Skeletal muscle tissue (tissue), 4 donors: ENCODE results near the gene TRIM14. TPM values are rescaled to one million over a fixed set of nuclear protein-coding genes. Genes with fewer than 3 reads are reported as not detected.
"Not testable (repeated sequence)": the region's sequence is repeated elsewhere in the genome, so short reads cannot be mapped to it uniquely, and the experiment has no call there.

Experiments
- H3K27ac ChIP-seq: one replicate; pipeline ENCODE4 v1.7.0; 2013; ENCODE audit warnings: mild to moderate bottlenecking, low read depth, low read length, inconsistent platforms
- H3K27me3 ChIP-seq, 3 donors: one replicate each; pipeline ENCODE4 v1.7.0; 2013; ENCODE audit warnings: low read length in 3 of 3; ENCODE audit not compliant: control insufficient read depth in 3 of 3, insufficient read depth in 3 of 3
- H3K36me3 ChIP-seq, 3 donors: one replicate each; pipeline ENCODE4 v1.7.0; 2013; ENCODE audit warnings: low read length in 3 of 3; ENCODE audit not compliant: control insufficient read depth in 3 of 3, insufficient read depth in 3 of 3
- H3K4me1 ChIP-seq, 3 donors: one replicate each; pipeline ENCODE4 v1.7.0; 2013; ENCODE audit warnings: low read length in 3 of 3, mild to moderate bottlenecking in 3 of 3; ENCODE audit not compliant: control insufficient read depth in 3 of 3, insufficient read depth in 3 of 3
- H3K4me3 ChIP-seq, 3 donors: one replicate each; pipeline ENCODE4 v1.7.0; 2013; ENCODE audit warnings: low read length in 3 of 3
- H3K9ac ChIP-seq, 3 donors: one replicate each; pipeline ENCODE4 v1.7.0; 2013; ENCODE audit warnings: low read length in 3 of 3, mild to moderate bottlenecking in 3 of 3, moderate library complexity in 2 of 3, low read depth in 1 of 3
- H3K9me3 ChIP-seq, 3 donors: one replicate each; pipeline ENCODE4 v1.7.0; 2013; ENCODE audit warnings: low read length in 3 of 3; ENCODE audit not compliant: control insufficient read depth in 3 of 3
- total RNA-seq: library from RNA; depleted of rRNA; stranded (reverse); fragments of >200 nt; gene quantifications from one replicate; pipeline ENCODE4 v1.2.3, GENCODE V29; 2014
- donor health status: Osteomylitis.

The TRIM14 gene
- total RNA-seq, 1 donor from 2014 or later = 1.0 TPM

DNA sequence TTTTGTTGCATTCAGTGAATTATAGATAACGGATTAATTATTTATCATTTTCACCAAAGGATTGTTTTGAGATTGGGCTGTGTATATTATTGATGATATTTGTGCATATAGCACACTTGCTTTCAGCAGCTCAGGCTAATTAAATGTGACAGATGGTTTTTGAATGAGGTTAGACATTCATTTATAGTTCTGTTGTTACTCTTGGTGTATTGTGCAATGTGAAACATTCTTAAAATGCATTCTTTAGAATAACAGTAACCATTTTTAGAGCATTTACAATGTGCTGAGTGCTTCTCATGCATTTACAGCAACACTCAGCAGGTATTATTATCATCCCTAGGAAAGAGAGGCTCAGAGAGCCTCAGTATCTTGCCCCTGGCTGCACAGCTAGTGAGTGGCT is 38.7 kb downstream of the TRIM14 start:
- Histone ChIP-seq H3K9me3 (no peaks in the 10 kb centered on the region), H3K9ac (no peak overlapping the region), H3K27ac (no peak overlapping the region), H3K36me3 (peaks cover 5 to 27% (median 20%) of the 10 kb centered on the region in 3 donors), H3K4me3 (no peak overlapping the region), H3K27me3 (no peaks in the 10 kb centered on the region), H3K4me1 (peaks cover 1 to 11% (median 5%) of the 10 kb centered on the region in 3 donors)

DNA sequence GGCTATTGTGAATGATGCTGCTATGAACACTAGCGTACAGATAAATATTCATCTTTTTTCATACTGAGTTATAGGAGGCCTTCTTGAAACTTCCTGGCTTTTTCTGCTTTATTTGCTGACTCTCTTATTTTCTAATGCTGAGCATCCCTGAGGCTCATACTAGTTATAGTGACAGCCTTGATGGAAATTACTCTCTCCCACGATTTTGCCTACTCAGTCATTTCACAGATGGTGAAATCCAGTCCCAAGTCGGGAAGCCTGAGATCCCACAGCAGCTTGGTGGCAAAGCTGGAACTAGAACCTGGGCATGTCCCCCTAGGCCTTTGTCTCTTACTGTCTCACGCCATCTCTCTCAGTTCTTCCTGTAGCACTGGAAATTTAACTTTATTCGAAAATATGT is 40.1 kb downstream of the TRIM14 start:
- no peaks in the 10 kb centered on the region for H3K9me3 ChIP-seq
- no peak overlapping the region for H3K27ac ChIP-seq
- no peak overlapping the region for H3K4me3 ChIP-seq
- H3K9ac ChIP-seq = no peak overlapping the region
- H3K36me3 ChIP-seq = peaks cover 0 to 24% (median 20%) of the 10 kb centered on the region in 3 donors
- H3K4me1 ChIP-seq = peaks cover 7 to 17% (median 12%) of the 10 kb centered on the region in 3 donors
- no peaks in the 10 kb centered on the region for H3K27me3 ChIP-seq

DNA sequence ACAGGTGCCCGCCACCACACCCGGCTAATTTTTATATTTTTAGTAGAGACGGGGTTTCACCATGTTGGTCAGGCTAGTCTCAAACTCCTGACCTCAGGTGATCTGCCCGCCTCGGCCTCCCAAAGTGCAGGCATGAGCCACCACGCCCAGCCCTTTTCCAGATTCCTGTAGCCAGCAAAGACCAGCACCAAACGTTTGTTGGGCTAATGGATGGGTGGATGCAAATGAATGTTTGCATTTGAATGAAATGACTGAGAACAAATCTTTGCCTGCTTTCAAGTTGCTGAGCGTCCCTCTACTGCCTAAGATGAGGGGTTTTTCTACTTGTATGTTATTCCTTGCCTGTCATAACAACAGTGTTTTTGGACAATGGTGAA is 42.5 kb downstream of the TRIM14 start:
- not testable (repeated sequence) for H3K27me3 ChIP-seq, H3K4me3 ChIP-seq, H3K9ac ChIP-seq, H3K9me3 ChIP-seq, H3K27ac ChIP-seq
- Histone ChIP-seq H3K36me3 (peaks cover 0 to 16% (median 16%) of the 10 kb centered on the region in 3 donors), H3K4me1 (peaks cover 7 to 12% (median 9%) of the 10 kb centered on the region in 3 donors)

DNA sequence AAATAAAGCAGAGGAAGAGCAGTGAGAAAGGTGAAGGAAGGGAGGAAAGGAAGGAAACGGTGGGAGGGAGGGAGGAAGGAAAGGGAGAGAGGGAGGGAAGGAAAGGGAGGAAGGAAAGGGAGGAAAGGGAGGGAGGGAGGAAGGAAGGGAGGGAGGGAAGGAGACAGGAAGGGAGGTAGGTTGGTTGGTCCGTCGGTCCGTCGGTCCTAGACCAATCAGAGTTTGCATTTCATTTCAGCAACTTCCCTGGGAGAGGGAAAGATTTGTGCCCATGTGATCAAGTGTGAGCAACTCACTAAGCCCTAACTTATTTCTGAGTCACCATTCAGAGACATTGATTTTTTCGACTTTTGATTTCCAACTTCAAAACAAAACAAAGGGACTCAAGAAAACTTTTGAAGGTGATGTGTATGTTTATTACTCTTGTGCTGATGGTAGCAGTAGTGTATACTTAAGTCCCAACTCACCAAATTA is 43.7 kb downstream of the TRIM14 start:
- H3K4me3 ChIP-seq = no peak overlapping the region
- H3K4me1 ChIP-seq = peaks cover 6 to 7% (median 6%) of the 10 kb centered on the region in 3 donors
- no peak overlapping the region for H3K9ac ChIP-seq
- H3K9me3 ChIP-seq = no peaks in the 10 kb centered on the region
- H3K36me3 ChIP-seq = peaks cover 0 to 8% (median 8%) of the 10 kb centered on the region in 3 donors
- no peaks in the 10 kb centered on the region for H3K27me3 ChIP-seq
- H3K27ac ChIP-seq = no peak overlapping the region

DNA sequence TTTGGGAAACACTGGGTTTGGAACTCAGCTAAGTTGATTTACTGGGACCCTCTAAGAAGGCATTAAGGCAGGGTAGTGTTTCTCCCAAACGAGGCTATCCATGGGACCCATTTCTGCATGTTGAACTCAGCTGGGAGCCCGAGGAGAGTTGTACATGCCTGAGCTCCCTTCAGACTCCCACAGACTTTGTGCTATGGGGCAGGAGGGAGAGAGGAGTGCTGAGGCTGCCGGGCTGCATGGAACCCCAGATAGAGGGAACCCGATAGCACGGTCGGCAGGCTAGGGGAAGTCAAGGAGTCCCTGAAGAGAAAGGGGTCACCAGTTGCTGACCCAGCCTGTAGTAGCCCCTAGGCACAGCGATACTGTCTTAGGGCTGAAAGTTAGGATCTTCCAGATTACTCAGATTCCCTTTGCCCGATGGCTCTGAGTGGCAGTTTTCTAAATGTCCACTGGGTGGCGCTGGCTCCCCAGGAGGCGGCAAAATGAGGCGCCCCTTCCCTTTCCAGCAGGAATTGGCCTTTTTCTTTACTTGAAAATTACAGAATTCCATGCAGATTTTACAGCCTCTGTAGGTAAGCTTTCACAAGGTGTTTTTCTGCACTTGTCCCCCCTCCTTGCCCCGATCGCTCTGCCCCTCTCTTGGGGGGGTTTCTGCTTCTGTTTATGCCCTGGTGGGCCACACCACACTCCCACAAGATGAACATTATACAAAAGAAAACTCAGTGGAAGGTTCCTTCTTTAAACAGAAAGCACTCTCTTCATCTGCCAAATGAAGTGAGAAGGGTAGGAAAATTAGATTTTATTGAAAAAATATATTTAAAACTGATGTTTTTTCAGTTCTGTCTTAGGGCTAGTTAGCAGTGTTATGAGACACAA is 44.7 kb downstream of the TRIM14 start:
- H3K9me3 ChIP-seq = no peaks in the 10 kb centered on the region
- peak overlapping the region in 1 of 3 donors; percentile 33 for H3K9ac ChIP-seq
- H3K27ac ChIP-seq = no peak overlapping the region
- H3K4me1 ChIP-seq = peaks cover 6 to 7% (median 6%) of the 10 kb centered on the region in 3 donors
- no peak overlapping the region for H3K4me3 ChIP-seq
- peaks cover 0 to 8% (median 5%) of the 10 kb centered on the region in 3 donors for H3K36me3 ChIP-seq
- no peaks in the 10 kb centered on the region for H3K27me3 ChIP-seq

- no peak overlapping the region for H3K9ac ChIP-seq
- no peak overlapping the region for H3K4me3 ChIP-seq
- peaks cover 6 to 7% (median 6%) of the 10 kb centered on the region in 3 donors for H3K4me1 ChIP-seq
- H3K36me3 ChIP-seq = no peaks in the 10 kb centered on the region
- no peaks in the 10 kb centered on the region for H3K9me3 ChIP-seq
- H3K27ac ChIP-seq = no peak overlapping the region
- H3K27me3 ChIP-seq = no peaks in the 10 kb centered on the region
These were observed 47.3 kb downstream of the TRIM14 start for GRCh38 chr9:98071737-98072136.

DNA sequence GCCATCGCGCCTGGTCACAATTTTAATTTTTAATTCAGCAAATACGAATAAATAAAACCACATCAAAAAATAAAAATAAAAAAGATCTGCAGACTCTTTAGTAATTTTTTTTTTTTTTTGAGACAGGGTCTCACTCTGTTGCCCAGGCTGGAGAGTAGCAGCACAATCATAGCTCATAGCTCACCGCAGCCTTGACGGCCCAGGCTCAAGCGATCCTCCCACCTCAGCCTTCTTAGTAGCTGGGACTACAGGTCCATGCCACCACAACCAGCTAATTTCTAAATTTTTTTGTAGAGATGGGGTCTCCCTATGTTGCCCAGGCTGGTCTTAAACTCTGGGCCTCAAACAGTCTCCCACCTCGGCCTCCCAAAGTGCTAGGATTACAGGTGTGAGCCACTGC is 48.3 kb downstream of the TRIM14 start:
- no peaks in the 10 kb centered on the region for H3K36me3 ChIP-seq
- H3K27ac ChIP-seq = no peak overlapping the region
- H3K4me1 ChIP-seq = peaks cover 6 to 7% (median 6%) of the 10 kb centered on the region in 3 donors
- H3K9me3 ChIP-seq = no peaks in the 10 kb centered on the region
- H3K4me3 ChIP-seq = no peak overlapping the region
- H3K9ac ChIP-seq = no peak overlapping the region
- H3K27me3 ChIP-seq = no peaks in the 10 kb centered on the region

DNA sequence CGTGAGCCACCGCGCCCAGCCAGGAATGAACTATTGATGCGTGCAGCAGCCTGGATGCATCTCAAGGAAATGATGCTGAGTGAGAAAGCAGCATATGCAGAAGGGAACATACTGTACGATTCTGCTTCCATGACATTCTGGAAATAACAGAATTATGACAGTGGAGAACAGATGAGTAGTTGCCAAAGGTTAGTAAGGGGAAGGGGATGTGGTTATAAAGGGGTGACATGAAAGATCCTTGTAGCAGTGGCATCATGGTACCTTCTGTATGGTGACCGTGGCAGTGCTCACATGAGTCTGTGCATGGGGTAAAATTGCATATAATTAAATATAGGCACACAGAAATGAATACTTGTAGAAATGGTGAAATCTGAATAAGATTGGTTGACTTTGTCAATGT is 49.5 kb downstream of the TRIM14 start:
- Histone ChIP-seq H3K36me3 (peaks cover 1 to 2% (median 2%) of the 10 kb centered on the region in 3 donors), H3K9ac (no peak overlapping the region), H3K4me1 (peaks cover 1 to 5% (median 5%) of the 10 kb centered on the region in 3 donors), H3K27ac (no peak overlapping the region), H3K9me3 (no peaks in the 10 kb centered on the region), H3K4me3 (no peak overlapping the region), H3K27me3 (no peaks in the 10 kb centered on the region)

GRCh38 chr9:98067184-98067583 is 51.8 kb downstream of the TRIM14 start:
- H3K27me3 ChIP-seq = no peaks in the 10 kb centered on the region
- no peak overlapping the region for H3K4me3 ChIP-seq
- no peak overlapping the region for H3K9ac ChIP-seq
- H3K36me3 ChIP-seq = peaks cover 4 to 11% (median 8%) of the 10 kb centered on the region in 3 donors
- no peak overlapping the region for H3K27ac ChIP-seq
- H3K4me1 ChIP-seq = no peaks in the 10 kb centered on the region
- H3K9me3 ChIP-seq = no peaks in the 10 kb centered on the region

GRCh38 chr9:98066235-98066634 is 52.8 kb downstream of the TRIM14 start:
- Histone ChIP-seq H3K4me3 (no peak overlapping the region), H3K36me3 (peaks cover 9 to 16% (median 11%) of the 10 kb centered on the region in 3 donors), H3K9ac (no peak overlapping the region), H3K4me1 (no peaks in the 10 kb centered on the region), H3K27ac (no peak overlapping the region), H3K27me3 (no peaks in the 10 kb centered on the region), H3K9me3 (no peaks in the 10 kb centered on the region)
